ENCODE results near the gene KCTD12.

Gene KCTD12

DNA sequence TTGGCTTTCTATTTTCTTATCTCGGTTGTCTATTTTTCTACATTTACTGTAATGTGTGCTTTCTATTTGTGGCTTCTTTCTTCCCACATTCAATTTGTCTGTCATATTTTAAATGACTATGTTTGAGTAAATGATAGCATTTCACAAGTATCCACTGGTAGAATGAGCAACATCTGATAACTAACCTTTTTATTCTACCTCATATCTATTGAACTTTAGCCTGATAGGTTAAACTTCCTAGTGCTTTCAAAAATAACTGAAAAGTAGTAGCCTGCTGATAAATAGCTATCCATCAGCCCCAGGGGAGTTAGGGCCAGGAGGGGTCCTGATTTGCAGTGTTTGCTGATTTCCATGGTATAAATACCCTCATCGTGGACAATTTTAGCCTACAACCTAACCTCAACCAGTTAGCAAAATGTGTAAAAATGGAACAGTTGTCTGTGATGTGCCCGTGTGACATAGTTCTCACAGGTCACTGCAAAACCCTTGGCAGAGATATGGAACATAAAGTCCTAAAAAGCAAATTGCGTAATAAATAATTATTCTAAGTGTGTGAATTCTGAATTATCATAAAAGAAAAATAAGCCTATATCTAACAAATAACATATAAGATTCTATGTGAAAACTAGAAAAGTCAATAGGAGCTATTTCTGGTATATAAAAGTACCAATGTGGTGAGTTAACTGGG lies 32.1 kb downstream of the KCTD12 start:
- TF ChIP-seq, protein P1, sequence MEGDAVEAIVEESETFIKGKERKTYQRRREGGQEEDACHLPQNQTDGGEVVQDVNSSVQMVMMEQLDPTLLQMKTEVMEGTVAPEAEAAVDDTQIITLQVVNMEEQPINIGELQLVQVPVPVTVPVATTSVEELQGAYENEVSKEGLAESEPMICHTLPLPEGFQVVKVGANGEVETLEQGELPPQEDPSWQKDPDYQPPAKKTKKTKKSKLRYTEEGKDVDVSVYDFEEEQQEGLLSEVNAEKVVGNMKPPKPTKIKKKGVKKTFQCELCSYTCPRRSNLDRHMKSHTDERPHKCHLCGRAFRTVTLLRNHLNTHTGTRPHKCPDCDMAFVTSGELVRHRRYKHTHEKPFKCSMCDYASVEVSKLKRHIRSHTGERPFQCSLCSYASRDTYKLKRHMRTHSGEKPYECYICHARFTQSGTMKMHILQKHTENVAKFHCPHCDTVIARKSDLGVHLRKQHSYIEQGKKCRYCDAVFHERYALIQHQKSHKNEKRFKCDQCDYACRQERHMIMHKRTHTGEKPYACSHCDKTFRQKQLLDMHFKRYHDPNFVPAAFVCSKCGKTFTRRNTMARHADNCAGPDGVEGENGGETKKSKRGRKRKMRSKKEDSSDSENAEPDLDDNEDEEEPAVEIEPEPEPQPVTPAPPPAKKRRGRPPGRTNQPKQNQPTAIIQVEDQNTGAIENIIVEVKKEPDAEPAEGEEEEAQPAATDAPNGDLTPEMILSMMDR (IDR thresholded peaks at IDR 0.05): no peak
- no peak overlapping the region for H3K4me2 ChIP-seq (ENCODE audit: low read length)
- H3K79me2 ChIP-seq: no peaks in the 10 kb centered on the region
- no peaks in the 10 kb centered on the region for H3K27me3 ChIP-seq (ENCODE audit: control insufficient read depth, insufficient read depth, low read length)
- H3K9ac ChIP-seq: no peak overlapping the region
- H3K9me3 ChIP-seq (ENCODE audit: control insufficient read depth, low read length): no peaks in the 10 kb centered on the region
- no peaks in the 10 kb centered on the region for H3K4me1 ChIP-seq
- no peak overlapping the region for H3K4me3 ChIP-seq (ENCODE audit: low read depth, low read length)
- no peaks in the 10 kb centered on the region for H3K36me3 ChIP-seq (ENCODE audit: control insufficient read depth, insufficient read depth, low read length)
- no peak overlapping the region for H3K27ac ChIP-seq
- H2AFZ ChIP-seq: no peak overlapping the region

DNA sequence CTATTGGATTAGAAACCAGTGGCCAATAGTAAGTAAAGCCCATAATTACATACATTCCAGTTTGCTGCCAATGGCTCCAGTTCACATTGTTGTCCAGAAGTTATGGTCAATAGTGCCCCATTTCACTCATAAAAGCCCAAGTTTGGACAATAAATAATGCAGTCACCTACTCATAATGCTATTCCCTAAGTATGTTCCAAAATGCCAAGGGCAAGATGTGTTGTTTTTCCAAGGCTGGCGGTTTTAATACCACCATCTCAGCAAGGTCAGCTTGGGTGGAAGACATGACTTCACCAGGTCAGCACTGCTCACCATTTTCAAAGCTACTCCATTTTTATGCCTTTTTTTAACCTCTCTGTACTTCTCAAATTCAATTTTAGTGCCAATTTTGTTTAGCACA lies 32.7 kb downstream of the KCTD12 start:
- Histone ChIP-seq H3K4me2 (ENCODE audit: low read length) (no peak overlapping the region), H3K4me3 (ENCODE audit: low read depth, low read length) (no peak overlapping the region), H3K27me3 (ENCODE audit: control insufficient read depth, insufficient read depth, low read length) (no peaks in the 10 kb centered on the region), H3K9ac (no peak overlapping the region), H3K27ac (no peak overlapping the region), H3K79me2 (no peaks in the 10 kb centered on the region), H3K9me3 (ENCODE audit: control insufficient read depth, low read length) (no peaks in the 10 kb centered on the region), H2AFZ (no peak overlapping the region), H3K36me3 (ENCODE audit: control insufficient read depth, insufficient read depth, low read length) (no peaks in the 10 kb centered on the region), H3K4me1 (no peaks in the 10 kb centered on the region)
- TF ChIP-seq, protein P1 (IDR thresholded peaks at IDR 0.05): no peak

GRCh38 chr13:76852986-76853385 lies 33.2 kb downstream of the KCTD12 start:
- Histone ChIP-seq H3K27ac (no peak overlapping the region), H2AFZ (no peak overlapping the region), H3K27me3 (ENCODE audit: control insufficient read depth, insufficient read depth, low read length) (no peaks in the 10 kb centered on the region), H3K79me2 (no peaks in the 10 kb centered on the region), H3K4me1 (no peaks in the 10 kb centered on the region), H3K4me3 (ENCODE audit: low read depth, low read length) (no peak overlapping the region), H3K9ac (no peak overlapping the region), H3K9me3 (ENCODE audit: control insufficient read depth, low read length) (no peaks in the 10 kb centered on the region), H3K4me2 (ENCODE audit: low read length) (no peak overlapping the region), H3K36me3 (ENCODE audit: control insufficient read depth, insufficient read depth, low read length) (no peaks in the 10 kb centered on the region)
- TF ChIP-seq, protein P1 (IDR thresholded peaks at IDR 0.05): no peak

- Histone ChIP-seq H2AFZ (no peak overlapping the region), H3K36me3 (ENCODE audit: control insufficient read depth, insufficient read depth, low read length) (no peaks in the 10 kb centered on the region), H3K4me2 (ENCODE audit: low read length) (no peak overlapping the region), H3K9me3 (ENCODE audit: control insufficient read depth, low read length) (no peaks in the 10 kb centered on the region), H3K27me3 (ENCODE audit: control insufficient read depth, insufficient read depth, low read length) (no peaks in the 10 kb centered on the region), H3K79me2 (no peaks in the 10 kb centered on the region), H3K9ac (no peak overlapping the region), H3K4me1 (no peaks in the 10 kb centered on the region), H3K4me3 (ENCODE audit: low read depth, low read length) (no peak overlapping the region), H3K27ac (no peak overlapping the region)
- TF ChIP-seq, protein P1 (IDR thresholded peaks at IDR 0.05): no peak
Measured at GRCh38 chr13:76851961-76852360, 34.2 kb downstream of the KCTD12 start.

GRCh38 chr13:76849493-76849892 lies 36.7 kb downstream of the KCTD12 start:
- no peak overlapping the region for H3K4me3 ChIP-seq (ENCODE audit: low read depth, low read length)
- TF ChIP-seq, protein P1 (IDR thresholded peaks at IDR 0.05): no peak
- no peak overlapping the region for H2AFZ ChIP-seq
- no peak overlapping the region for H3K4me2 ChIP-seq (ENCODE audit: low read length)
- H3K9ac ChIP-seq: no peak overlapping the region
- H3K27me3 ChIP-seq (ENCODE audit: control insufficient read depth, insufficient read depth, low read length): no peaks in the 10 kb centered on the region
- no peaks in the 10 kb centered on the region for H3K4me1 ChIP-seq
- no peaks in the 10 kb centered on the region for H3K79me2 ChIP-seq
- H3K9me3 ChIP-seq (ENCODE audit: control insufficient read depth, low read length): no peaks in the 10 kb centered on the region
- H3K27ac ChIP-seq: no peak overlapping the region
- no peaks in the 10 kb centered on the region for H3K36me3 ChIP-seq (ENCODE audit: control insufficient read depth, insufficient read depth, low read length)
